Body of pancreas (tissue), 4 donors: ENCODE results near the gene STRA8.

ENCODE experiments used
- POLR2A ChIP-seq, 3 donors: fragments of 450-650 bp; IDR thresholded peaks; one replicate each; pipeline ENCODE4 v1.6.1; 2016; ENCODE audit warnings: antibody characterized with exemption in 3 of 3, mild to moderate bottlenecking in 2 of 3
- TF ChIP-seq, protein P1 (sequence below), 7 experiments: fragments of 450-650 bp in 4 of 7; fragments of 200-600 bp in 3 of 7; sonication (generic) in 3 of 7; IDR thresholded peaks; one replicate each; pipeline ENCODE4 v1.5.1; 2016 to 2019; ENCODE audit warnings: antibody characterized with exemption in 7 of 7

DNA sequence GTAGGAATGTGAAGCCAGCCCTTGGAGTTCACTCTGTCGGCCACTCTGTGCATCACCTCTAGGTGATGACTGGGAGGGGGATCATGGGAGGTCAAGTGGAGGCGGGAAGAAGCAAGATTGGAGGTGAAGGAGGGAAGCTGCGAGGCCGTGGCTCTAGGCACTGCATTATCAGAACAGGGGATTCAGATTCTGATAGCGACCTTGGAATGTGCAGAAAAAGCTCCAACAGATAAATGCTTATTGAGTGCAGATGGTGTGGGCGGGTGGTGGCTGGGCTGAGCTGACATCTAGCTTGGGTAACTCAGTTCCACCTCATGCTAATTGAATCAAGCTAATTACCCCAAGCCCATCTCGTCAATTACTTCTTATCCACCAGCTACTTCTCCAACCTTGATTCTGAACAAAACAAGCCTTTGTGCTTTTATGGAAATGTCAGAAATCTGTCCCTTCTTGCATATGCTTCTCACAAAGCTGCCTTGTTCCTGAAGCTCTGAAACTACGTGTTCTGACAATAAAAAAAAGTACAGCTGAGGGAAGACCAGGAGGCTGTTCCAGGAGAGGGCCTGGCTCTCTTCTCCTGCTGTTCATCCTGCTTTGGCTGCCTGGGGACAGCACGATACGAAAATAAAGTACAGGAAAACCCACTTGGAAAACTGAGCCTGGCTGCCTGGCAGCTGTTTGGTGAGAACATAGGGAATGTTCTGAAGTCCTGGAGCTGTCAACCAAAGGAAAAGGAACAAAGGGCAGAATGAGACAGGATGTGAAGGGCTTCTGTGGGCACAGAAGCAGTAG lies 27.5 kb downstream of the STRA8 start:
- no peak for TF ChIP-seq POLR2A (IDR thresholded peaks at IDR 0.05)
- TF ChIP-seq, protein P1, sequence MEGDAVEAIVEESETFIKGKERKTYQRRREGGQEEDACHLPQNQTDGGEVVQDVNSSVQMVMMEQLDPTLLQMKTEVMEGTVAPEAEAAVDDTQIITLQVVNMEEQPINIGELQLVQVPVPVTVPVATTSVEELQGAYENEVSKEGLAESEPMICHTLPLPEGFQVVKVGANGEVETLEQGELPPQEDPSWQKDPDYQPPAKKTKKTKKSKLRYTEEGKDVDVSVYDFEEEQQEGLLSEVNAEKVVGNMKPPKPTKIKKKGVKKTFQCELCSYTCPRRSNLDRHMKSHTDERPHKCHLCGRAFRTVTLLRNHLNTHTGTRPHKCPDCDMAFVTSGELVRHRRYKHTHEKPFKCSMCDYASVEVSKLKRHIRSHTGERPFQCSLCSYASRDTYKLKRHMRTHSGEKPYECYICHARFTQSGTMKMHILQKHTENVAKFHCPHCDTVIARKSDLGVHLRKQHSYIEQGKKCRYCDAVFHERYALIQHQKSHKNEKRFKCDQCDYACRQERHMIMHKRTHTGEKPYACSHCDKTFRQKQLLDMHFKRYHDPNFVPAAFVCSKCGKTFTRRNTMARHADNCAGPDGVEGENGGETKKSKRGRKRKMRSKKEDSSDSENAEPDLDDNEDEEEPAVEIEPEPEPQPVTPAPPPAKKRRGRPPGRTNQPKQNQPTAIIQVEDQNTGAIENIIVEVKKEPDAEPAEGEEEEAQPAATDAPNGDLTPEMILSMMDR (IDR thresholded peaks at IDR 0.05): no peak
